Forelimb muscle (tissue), 1 donor: ENCODE data around the gene NPR3. TPM values are rescaled to one million over a fixed set of nuclear protein-coding genes. Genes with fewer than 3 reads are reported as not detected.
"Not testable (repeated sequence)": the region's sequence is repeated elsewhere in the genome, so short reads cannot be mapped to it uniquely, and the experiment has no call there.

Experiments used
- DNase-seq: peaks from one replicate; pipeline ENCODE4 v3.0.0-alpha.2; 2013; ENCODE audit warnings: low read depth
- polyA plus RNA-seq: library from polyadenylated mRNA; unstranded; fragments of 120-200 nt; gene quantifications from one replicate; pipeline ENCODE4 v1.2.1, GENCODE V29; 2013; ENCODE audit not compliant: insufficient read length

Gene NPR3
- polyA plus RNA-seq, 1 donor: 16.3 TPM

DNA sequence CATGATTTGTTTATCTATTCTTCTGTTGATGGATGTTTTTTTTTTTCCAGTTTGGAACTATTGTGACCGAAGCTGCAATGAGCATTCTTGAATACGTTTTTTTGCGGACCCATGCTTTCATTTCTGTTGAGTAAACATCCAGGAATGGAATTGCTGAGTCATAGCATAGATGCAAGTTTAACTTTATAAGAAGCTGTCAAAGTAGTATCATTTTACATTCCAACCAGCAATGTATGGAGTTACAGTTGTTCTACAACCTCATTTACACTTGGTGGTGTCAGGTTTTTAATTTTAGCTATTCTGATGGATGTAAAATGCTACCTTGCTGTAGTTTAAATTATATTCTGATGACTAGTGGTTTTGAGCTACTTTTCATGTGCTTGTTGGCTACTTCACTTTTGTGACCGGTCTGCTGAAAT lies 49.0 kb downstream of the NPR3 start:
- no peak for DNase-seq

GRCh38 chr5:32765266-32765665 lies 54.1 kb downstream of the NPR3 start:
- no peak for DNase-seq

DNA sequence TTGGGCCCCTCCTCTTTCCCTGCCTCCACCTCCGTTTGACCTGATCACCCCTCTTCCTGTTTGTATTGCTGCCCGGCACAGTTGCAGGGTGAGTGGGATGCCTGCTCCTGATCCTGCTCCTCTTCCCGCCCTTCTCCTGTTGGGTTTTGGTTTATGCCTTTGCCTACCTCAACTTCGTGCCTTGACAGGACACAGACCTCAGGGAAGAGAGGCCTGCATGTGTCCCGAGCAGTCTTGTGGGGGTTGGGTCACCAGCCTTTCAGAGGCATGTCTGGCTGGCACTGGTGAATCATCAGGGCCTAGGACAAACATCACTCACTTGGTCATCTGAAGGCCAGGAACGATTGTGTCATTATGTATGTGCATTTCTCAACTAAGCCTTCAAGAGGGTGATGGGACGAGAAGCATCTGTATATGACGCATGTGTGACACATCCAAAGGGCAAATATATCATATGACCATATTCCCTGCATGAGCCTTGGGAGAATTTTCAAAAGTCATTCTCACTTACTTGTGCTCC lies 56.9 kb downstream of the NPR3 start:
- DNase-seq: no peak

GRCh38 chr5:32769711-32770110 lies 58.6 kb downstream of the NPR3 start:
- DNase-seq: no peak

DNA sequence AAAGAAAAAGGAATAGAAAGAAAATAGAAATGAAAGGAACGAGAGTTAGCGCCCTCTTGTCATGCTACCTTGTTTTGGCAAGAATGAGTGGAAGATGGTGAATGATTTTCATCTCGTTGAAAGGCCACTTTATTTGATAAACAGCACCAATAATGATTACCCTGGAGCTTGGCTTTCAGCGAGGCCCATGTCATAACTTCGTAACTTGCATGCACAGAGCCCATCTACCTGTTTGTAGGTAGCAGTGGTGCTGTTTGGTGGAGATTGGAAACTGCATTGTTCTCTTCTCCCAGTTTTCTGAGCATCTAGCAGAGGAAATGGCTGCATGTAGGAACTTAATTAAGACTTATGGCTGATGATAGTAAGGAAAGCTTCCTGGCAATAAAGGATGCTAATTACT lies 59.3 kb downstream of the NPR3 start:
- DNase-seq: no peak

DNA sequence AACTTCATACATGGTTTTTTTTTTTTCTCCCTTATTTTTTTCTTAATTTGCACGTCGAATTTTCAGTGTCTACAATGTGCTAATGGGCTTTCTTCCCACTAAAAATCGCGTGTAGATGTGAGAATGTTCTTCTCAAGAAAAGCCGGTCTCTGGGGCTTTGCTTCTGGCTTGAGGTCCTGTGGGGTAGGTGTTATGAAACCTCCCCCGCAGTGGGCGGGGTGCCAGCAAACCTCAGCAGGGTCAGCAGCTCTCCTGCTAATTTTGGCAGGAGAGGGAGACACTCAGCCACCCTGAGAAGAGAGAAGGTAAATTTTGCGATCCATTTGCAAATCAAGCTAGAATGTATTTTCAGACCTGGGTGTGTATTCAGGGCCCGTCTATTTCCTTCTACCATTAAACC lies 59.9 kb downstream of the NPR3 start:
- no peak for DNase-seq

DNA sequence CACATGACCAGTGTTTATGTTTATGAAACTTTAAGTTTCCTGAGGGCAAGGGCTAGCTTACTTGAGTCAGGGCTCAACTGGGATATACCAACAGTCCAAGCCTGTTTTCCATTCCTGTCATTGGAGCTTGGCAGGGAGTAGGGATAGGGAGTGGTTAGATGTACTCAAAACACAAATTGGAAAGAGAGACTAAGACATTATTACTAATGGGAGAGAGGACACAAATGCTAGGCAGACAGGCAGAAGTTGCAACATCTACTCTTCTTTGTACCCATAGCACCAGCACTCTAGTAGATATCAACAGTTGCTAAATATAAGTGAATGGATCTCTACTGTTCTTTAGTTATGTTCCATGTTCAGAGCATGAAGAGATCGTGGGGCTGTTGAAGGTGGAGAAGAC lies 62.8 kb downstream of the NPR3 start:
- no peak for DNase-seq

- DNase-seq: no peak
These were observed 65.1 kb downstream of the NPR3 start for GRCh38 chr5:32776200-32776599.

DNA sequence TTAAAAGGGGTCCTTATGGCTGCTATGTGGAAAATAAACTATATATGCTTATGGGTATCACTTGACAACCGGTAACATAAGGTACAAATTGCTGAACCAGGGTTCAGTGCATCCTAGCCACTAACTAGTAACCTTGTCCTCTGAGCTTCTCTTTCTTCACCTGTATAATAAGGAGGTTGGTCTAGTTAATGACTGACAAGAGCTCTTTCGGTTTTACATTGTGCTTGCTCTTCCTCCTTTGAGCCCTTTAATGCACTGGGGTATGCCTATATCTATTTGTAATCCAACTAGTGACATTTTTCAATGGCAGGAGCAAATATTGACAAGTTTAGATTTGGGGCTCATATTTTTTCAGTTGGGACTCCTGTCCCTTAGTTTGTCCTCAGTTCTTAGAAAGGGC lies 66.1 kb downstream of the NPR3 start:
- DNase-seq: no peak

DNA sequence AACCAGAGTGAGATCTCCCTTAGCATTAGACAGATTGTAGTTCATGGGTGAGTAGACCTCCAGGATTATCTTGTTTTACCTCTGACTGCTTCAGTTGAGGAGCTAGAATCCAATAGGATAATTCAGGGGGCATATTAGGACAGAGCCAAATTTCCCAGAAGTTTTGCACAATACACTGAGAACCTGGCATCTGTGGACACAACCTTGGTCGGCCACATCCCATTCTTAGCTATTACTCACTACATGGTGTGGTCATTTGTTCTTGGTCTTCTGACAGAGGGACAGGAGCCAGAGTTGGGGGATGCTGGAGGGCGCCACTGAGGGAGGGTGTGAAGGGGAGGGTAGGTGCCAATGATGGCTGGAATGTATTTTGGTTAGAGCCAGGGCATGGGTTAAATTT lies 66.6 kb downstream of the NPR3 start:
- no peak for DNase-seq

- DNase-seq: no peak
These were observed 67.3 kb downstream of the NPR3 start for GRCh38 chr5:32778403-32778802.

DNA sequence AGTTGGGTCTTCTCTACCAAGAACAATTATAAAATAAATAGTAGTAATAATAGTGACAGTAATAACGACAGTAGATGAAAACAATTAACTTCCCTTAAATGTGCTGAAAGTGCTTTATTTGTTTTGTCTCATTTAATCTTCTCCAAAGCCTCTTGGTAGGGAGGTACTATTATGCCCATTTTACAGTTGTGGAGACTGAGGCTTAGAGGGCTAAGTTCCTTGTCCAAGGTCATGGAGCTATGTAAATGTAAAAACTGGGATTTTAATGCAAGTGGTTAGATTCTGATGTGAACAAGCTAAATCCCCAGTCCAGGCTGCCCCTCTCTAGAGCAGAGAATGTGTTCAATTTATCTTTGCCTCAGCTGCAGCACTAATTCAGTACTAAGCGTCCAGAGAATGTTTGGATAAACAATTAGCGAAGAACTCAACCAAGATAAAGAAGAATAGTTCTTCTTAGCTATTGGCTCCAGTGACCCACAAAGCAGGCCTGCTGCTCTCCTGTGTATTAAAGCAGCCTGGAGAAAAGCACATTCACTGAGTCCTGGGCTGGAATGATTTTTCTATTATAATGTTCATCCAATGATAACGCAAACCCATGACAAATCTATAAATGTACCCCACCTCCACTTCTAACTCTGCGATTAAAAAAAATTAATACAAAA lies 68.8 kb downstream of the NPR3 start:
- DNase-seq: no peak

GRCh38 chr5:32780508-32780919 lies 69.4 kb downstream of the NPR3 start:
- no peak for DNase-seq

DNA sequence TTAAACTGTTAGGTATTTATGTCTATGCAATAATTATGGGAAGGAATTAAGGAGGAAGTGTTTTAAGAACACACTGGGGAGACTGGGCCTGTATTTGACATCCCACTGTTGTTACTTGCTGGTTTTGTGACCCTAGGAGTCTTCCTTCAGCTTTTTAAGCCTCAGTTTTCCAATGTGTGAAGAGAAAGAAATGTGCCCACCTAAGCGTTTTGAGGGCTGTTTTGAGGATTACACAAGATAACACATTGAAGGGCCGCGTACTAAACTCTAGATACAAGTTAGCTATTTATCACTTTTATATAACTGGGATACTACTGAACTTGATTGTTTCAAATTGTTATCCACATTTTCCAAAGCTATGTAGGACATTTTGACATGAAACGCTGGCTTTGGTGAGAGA lies 72.5 kb downstream of the NPR3 start:
- no peak for DNase-seq

DNA sequence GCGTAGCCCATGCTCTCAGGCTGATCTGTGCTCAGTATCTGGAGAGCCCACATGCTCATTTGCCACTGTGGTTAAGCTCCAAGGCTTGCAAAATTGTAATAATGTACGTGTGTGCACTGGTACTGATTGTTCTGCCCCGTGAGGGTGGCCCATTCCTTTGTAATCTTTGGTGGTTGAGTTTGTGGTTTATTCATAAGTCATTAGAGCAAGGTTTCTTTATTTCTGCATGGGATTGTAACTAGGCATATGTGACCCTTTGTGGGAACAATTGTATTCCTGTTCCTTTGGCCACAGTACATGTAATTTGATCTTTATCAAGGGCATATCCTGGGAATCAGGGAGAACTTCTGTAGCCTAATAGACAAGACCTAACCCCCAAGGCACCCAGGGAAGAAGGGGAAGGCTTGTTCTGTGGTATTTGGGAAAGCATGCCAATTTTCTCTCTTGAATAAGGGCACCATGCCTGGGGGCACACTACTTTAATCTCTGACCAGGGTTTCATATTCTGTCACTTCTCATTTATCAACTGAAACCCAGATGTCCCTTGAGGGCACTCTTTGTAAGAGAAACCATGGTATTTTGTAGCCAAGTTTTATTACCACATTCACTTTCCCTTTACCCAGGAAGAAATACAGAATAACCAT lies 74.6 kb downstream of the NPR3 start:
- DNase-seq: no peak

DNA sequence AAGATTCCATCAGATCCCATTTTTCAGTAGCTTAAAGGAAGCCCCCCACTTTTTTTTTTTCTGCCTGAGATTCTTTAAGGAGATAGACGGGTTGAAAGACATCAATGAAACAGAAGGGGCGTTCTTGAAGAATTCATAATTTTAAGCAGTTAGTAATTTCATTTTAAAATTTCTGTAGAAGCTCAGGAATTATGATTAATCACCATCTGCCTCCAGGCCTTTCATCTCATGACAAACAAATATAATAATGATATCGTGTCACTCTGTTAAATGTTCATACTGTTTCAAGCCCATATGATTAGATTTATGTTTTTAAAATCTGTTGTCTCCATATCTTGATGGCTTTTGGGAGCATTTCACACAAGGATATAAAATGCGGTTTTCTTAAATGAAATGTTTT lies 75.2 kb downstream of the NPR3 start:
- no peak for DNase-seq

DNA sequence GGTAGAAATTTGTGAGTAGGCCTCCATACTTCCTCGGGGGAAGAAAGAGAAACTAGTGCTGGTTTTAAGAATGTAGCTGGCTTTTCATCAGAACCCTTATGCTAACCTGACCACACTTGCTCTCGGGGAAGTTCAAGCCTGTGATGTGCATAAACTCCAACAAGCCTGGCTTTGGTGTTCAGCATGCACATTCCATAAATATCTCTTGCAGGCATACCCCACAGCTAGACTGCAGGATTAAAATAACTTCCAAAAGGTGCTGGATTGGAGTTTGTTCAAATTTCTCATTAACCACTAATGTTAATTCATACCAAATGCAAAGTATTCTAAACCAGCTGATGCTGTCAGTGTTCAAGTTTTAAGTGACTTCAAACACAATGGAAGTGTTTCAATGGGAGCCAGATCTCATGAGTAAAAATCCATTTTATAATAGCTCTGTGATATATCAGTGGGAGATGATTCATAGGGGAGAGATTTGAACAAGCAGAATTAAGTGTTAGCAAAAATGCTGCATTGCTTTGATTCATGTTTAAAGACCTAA lies 79.4 kb downstream of the NPR3 start:
- no peak for DNase-seq

DNA sequence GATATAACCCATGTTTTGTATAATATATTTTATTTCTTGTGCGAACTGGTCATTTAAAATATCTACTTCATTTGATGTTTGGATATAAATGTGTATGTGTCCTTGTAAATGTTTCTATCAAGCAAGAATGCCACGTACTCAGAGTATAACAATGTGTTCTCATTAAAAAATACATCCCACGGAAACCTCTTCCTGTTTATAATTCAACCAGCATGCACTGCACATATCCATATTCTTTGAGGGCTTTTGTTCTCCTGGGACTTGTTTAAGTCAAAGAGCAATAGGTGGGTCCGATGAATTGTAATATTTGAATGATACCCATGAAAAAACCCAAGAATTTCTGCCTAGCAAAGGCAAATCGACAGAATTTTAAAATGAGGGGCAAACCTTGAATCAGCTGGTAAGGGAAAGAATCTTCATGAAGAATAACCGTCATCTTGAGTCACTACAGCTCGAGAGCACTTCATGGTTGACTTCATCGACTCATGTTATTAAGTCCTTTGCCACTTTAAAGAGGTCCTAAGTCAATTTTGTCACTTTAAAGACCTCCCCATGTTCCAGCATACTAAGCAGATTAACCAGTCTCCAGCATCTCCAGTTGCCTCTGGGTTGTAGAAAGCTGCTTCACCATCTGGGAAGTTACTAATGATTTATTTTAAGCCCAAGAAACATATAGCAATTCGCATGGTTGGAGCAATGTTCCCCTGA lies 80.6 kb downstream of the NPR3 start:
- DNase-seq: no peak

GRCh38 chr5:32794086-32794485 lies 83.0 kb downstream of the NPR3 start:
- DNase-seq: no peak

GRCh38 chr5:32802764-32803163 lies 91.6 kb downstream of the NPR3 start:
- DNase-seq: no peak

GRCh38 chr5:32803656-32804055 lies 92.5 kb downstream of the NPR3 start:
- no peak for DNase-seq

DNA sequence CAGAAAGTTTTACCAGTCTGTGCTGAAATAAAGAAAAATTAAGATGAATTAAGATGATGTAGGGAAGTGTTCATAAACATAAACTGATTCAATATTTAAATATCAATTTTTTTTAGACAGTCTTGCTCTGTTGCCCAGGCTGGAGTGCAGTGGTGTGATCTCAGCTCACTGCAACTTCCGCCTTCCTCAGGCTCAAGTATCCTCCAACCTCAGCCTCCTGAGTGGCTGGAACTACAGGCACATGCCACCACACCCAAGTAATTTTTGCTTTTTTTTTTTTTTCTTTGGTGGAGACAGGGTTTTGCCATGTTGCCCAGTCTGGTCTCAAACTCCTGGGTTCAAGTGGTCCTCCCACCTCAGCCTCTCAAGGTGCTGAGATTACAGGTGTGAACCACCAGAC lies 94.3 kb downstream of the NPR3 start:
- not testable (repeated sequence) for DNase-seq
